Liver (tissue), 9 donors: ENCODE measurements around the gene EIF4B. TPM values are rescaled to one million over a fixed set of nuclear protein-coding genes. Genes with fewer than 3 reads are reported as not detected.

Experiments used
- DNase-seq: peaks from one replicate; pipeline ENCODE4 v3.0.0-alpha.2; 2017; ENCODE audit warnings: low spot score
- H3K27ac ChIP-seq, 2 donors: one replicate each; pipeline ENCODE4 v1.7.0; 2013; ENCODE audit warnings: inconsistent platforms in 2 of 2, low read length in 2 of 2, control low read depth in 1 of 2, low read depth in 1 of 2, mild to moderate bottlenecking in 1 of 2
- H3K27me3 ChIP-seq, 4 donors: one replicate each; pipeline versions ENCODE4 v1.6.1 to v1.7.0; 2013; ENCODE audit warnings: low read length in 3 of 4, inconsistent platforms in 1 of 4, mild to moderate bottlenecking in 1 of 4, moderate library complexity in 1 of 4; ENCODE audit not compliant: control insufficient read depth in 4 of 4, insufficient read depth in 4 of 4
- H3K36me3 ChIP-seq, 4 donors: one replicate each; pipeline versions ENCODE4 v1.6.1 to v1.7.0; 2013; ENCODE audit warnings: low read length in 3 of 4, mild to moderate bottlenecking in 3 of 4, low read depth in 1 of 4, moderate library complexity in 1 of 4; ENCODE audit not compliant: control insufficient read depth in 4 of 4, insufficient read depth in 3 of 4
- H3K4me1 ChIP-seq, 4 donors: one replicate each; pipeline versions ENCODE4 v1.6.1 to v1.7.0; 2013; ENCODE audit warnings: low read length in 3 of 4, mild to moderate bottlenecking in 3 of 4, moderate library complexity in 1 of 4; ENCODE audit not compliant: control insufficient read depth in 4 of 4, insufficient read depth in 4 of 4
- H3K4me3 ChIP-seq, 3 donors: one replicate each; pipeline versions ENCODE4 v1.6.1 to v1.7.0; 2013; ENCODE audit warnings: low read length in 3 of 3, control low read depth in 1 of 3, low read depth in 1 of 3, mild to moderate bottlenecking in 1 of 3
- H3K9ac ChIP-seq, 2 donors: one replicate each; pipeline ENCODE4 v1.7.0; 2013; ENCODE audit warnings: low read length in 2 of 2, mild to moderate bottlenecking in 2 of 2, moderate library complexity in 2 of 2, control low read depth in 1 of 2, low read depth in 1 of 2
- H3K9me3 ChIP-seq, 4 donors: one replicate each; pipeline versions ENCODE4 v1.6.1 to v1.7.0; 2013; ENCODE audit warnings: low read length in 3 of 4; ENCODE audit not compliant: control insufficient read depth in 4 of 4
- ATF3 ChIP-seq: IDR thresholded peaks from 2 replicates; pipeline ENCODE4 v1.6.1; 2016; ENCODE audit warnings: antibody characterized with exemption
- CTCF ChIP-seq: fragments of 150-350 bp; IDR thresholded peaks from 2 replicates; pipeline ENCODE4 v1.5.1; 2017; ENCODE audit warnings: improper control_type of control experiment, low read depth, low read length; ENCODE audit not compliant: missing input control
- EGR1 ChIP-seq, 2 donors: IDR thresholded peaks; 2 replicates each; pipeline ENCODE4 v1.6.1; 2016 to 2018; ENCODE audit warnings: antibody characterized with exemption in 2 of 2, low read depth in 2 of 2
- FOXA2 ChIP-seq: IDR thresholded peaks from 2 replicates; pipeline ENCODE4 v1.6.1; 2016; ENCODE audit warnings: antibody characterized with exemption
- GABPA ChIP-seq, 2 donors: IDR thresholded peaks in 1 of 2; conservative IDR thresholded peaks in 1 of 2; 2 replicates each; pipeline ENCODE4 v1.6.1; 2016; ENCODE audit warnings: antibody characterized with exemption in 2 of 2, mild to moderate bottlenecking in 1 of 2, moderate library complexity in 1 of 2
- HNF4A ChIP-seq, 2 donors: conservative IDR thresholded peaks; 2 replicates each; pipeline ENCODE4 v1.6.1; 2016; ENCODE audit warnings: antibody characterized with exemption in 2 of 2, mild to moderate bottlenecking in 2 of 2
- HNF4G ChIP-seq: IDR thresholded peaks from 2 replicates; pipeline ENCODE4 v1.6.1; 2016; ENCODE audit warnings: antibody characterized with exemption
- JUND ChIP-seq, 2 donors: IDR thresholded peaks; 2 replicates each; pipeline ENCODE4 v1.6.1; 2016; ENCODE audit warnings: antibody characterized with exemption in 2 of 2
- MAX ChIP-seq: IDR thresholded peaks from 2 replicates; pipeline ENCODE4 v1.6.1; 2016; ENCODE audit warnings: antibody characterized with exemption
- NR2F2 ChIP-seq: IDR thresholded peaks from 2 replicates; pipeline ENCODE4 v1.6.1; 2016; ENCODE audit warnings: antibody characterized with exemption
- RAD21 ChIP-seq, 2 donors: IDR thresholded peaks; 2 replicates each; pipeline ENCODE4 v1.6.1; 2016; ENCODE audit warnings: antibody characterized with exemption in 2 of 2, mild to moderate bottlenecking in 2 of 2
- REST ChIP-seq: IDR thresholded peaks from 2 replicates; pipeline ENCODE4 v1.6.1; 2016; ENCODE audit warnings: antibody characterized with exemption, mild to moderate bottlenecking
- SP1 ChIP-seq: IDR thresholded peaks from 2 replicates; pipeline ENCODE4 v1.6.1; 2018; ENCODE audit warnings: antibody characterized with exemption, mild to moderate bottlenecking
- TAF1 ChIP-seq: conservative IDR thresholded peaks from 2 replicates; pipeline ENCODE4 v1.6.1; 2016; ENCODE audit warnings: antibody characterized with exemption, mild to moderate bottlenecking
- YY1 ChIP-seq: IDR thresholded peaks from 2 replicates; pipeline ENCODE4 v1.6.1; 2016; ENCODE audit warnings: antibody characterized with exemption, mild to moderate bottlenecking
- WGBS: extraction: QIAGEN DNeasy Blood & Tissue Kit; methylation state at CpG from one replicate; pipeline ENCODE4 v1.1.7; 2013; 5-methylcytosine and 5-hydroxymethylcytosine counted together
- polyA plus RNA-seq, 2 donors: library from polyadenylated mRNA; stranded (reverse) in 1 of 2; unstranded in 1 of 2; fragments of 200-250 nt in 1 of 2; fragments of >200 nt in 1 of 2; fragmentation: Nextera tagmentation in 1 of 2; extraction: Ambion mirVana in 1 of 2; gene quantifications; one replicate each; pipeline versions ENCODE4 v1.2.1 to v1.2.3, GENCODE V29; 2013 to 2015
- total RNA-seq, 2 donors: library from RNA; depleted of rRNA; stranded (reverse); fragments of >200 nt; gene quantifications; one replicate each; pipeline ENCODE4 v1.2.3, GENCODE V29; 2014
- donor health status: healthy.
- donor health status: healthy.
- donor health status: healthy.
- donor health status: healthy.
- donor health status: healthy.

Gene EIF4B
- total and polyA plus RNA-seq, 4 donors: 32.1 to 273 (median 169) TPM

GRCh38 chr12:52992699-52993557, 13.3 kb upstream of the EIF4B start:
- DNase-seq: no peak
- 80% methylated on average over 7 of the region's 7 CpGs for WGBS
- Histone ChIP-seq H3K27ac (no peak overlapping the region), H3K4me3 (no peak overlapping the region), H3K9me3 (no peaks in the 10 kb centered on the region), H3K4me1 (no peaks in the 10 kb centered on the region), H3K9ac (no peak overlapping the region), H3K36me3 (no peaks in the 10 kb centered on the region), H3K27me3 (no peaks in the 10 kb centered on the region)
- TF ChIP-seq ATF3 (no peak), SP1 (no peak), JUND (IDR thresholded peaks at IDR 0.05) (peak in 1 of 2 donors; percentile 44), REST (no peak), HNF4A (conservative IDR thresholded peaks at IDR 0.05) (no peak), NR2F2 (no peak), HNF4G (peak; percentile 4), YY1 (no peak)

GRCh38 chr12:52993558-52993869, 12.7 kb upstream of the EIF4B start:
- H3K27ac ChIP-seq: no peak overlapping the region
- H3K9ac ChIP-seq: no peak overlapping the region
- DNase-seq: no peak
- no peaks in the 10 kb centered on the region for H3K9me3 ChIP-seq
- H3K4me3 ChIP-seq: no peak overlapping the region
- H3K27me3 ChIP-seq: no peaks in the 10 kb centered on the region
- no peak for TF ChIP-seq SP1
- no peak for TF ChIP-seq CTCF
- TF ChIP-seq GABPA (IDR thresholded peaks at IDR 0.05 in 1 of 2, conservative IDR thresholded peaks at IDR 0.05 in 1 of 2): no peak
- TF ChIP-seq YY1: no peak
- no peak for TF ChIP-seq MAX
- TF ChIP-seq JUND (IDR thresholded peaks at IDR 0.05): no peak
- TF ChIP-seq NR2F2: no peak
- TF ChIP-seq HNF4A (conservative IDR thresholded peaks at IDR 0.05): no peak
- no peak for TF ChIP-seq TAF1
- no peak for TF ChIP-seq RAD21 (IDR thresholded peaks at IDR 0.05)
- TF ChIP-seq FOXA2: no peak
- TF ChIP-seq HNF4G: no peak
- no peak for TF ChIP-seq ATF3
- no peak for TF ChIP-seq EGR1 (IDR thresholded peaks at IDR 0.05; ENCODE audit: low read depth in 2 of 2)
- no peaks in the 10 kb centered on the region for H3K4me1 ChIP-seq
- no peaks in the 10 kb centered on the region for H3K36me3 ChIP-seq
